Measurements from ENCODE around the gene RALGAPB.

RALGAPB gene

GRCh38 chr20:38625896-38626295 is 153.3 kb downstream of the RALGAPB start:
- ATAC-seq (replicated peaks; ENCODE audit: extremely low read depth, poor library complexity, severe bottlenecking) (no peak), DNase-seq (ENCODE audit: low spot score in 2 of 2) (no peak)
- Mint-ChIP-seq H3K36me3 (ENCODE audit: insufficient read depth) (peaks cover 1% of the 10 kb centered on the region), H3K27me3 (peaks cover 23% of the 10 kb centered on the region), H3K27ac (ENCODE audit: low read depth) (no peak overlapping the region), H3K9me3 (no peaks in the 10 kb centered on the region), H3K4me1 (no peaks in the 10 kb centered on the region), H3K4me3 (no peak overlapping the region)

- H3K27ac Mint-ChIP-seq (ENCODE audit: low read depth), result no peak overlapping the region
- H3K9me3 Mint-ChIP-seq, result no peaks in the 10 kb centered on the region
- no peak for DNase-seq (ENCODE audit: low spot score in 2 of 2)
- no peaks in the 10 kb centered on the region for H3K4me1 Mint-ChIP-seq
- peaks cover 1% of the 10 kb centered on the region for H3K36me3 Mint-ChIP-seq (ENCODE audit: insufficient read depth)
- H3K27me3 Mint-ChIP-seq, result peaks cover 15% of the 10 kb centered on the region
- H3K4me3 Mint-ChIP-seq, result no peak overlapping the region
- no peak for ATAC-seq (replicated peaks; ENCODE audit: extremely low read depth, poor library complexity, severe bottlenecking)
Observed at GRCh38 chr20:38626921-38627659, 154.4 kb downstream of the RALGAPB start.

All from central memory CD8-positive, alpha-beta T cell (primary cell).